Inferior parietal cortex (tissue), 1 donor: Measurements from ENCODE around the gene UST.
A peak's percentile ranks its signal among the peaks of the same experiment; 100 is the strongest.
"Not testable (repeated sequence)": the region's sequence is repeated elsewhere in the genome, so short reads cannot be mapped to it uniquely, and the experiment has no call there.

Experiments
- DNase-seq: peaks from one replicate; pipeline ENCODE4 v3.0.0-alpha.2; 2016; ENCODE audit errors: extremely low spot score

Gene UST

DNA sequence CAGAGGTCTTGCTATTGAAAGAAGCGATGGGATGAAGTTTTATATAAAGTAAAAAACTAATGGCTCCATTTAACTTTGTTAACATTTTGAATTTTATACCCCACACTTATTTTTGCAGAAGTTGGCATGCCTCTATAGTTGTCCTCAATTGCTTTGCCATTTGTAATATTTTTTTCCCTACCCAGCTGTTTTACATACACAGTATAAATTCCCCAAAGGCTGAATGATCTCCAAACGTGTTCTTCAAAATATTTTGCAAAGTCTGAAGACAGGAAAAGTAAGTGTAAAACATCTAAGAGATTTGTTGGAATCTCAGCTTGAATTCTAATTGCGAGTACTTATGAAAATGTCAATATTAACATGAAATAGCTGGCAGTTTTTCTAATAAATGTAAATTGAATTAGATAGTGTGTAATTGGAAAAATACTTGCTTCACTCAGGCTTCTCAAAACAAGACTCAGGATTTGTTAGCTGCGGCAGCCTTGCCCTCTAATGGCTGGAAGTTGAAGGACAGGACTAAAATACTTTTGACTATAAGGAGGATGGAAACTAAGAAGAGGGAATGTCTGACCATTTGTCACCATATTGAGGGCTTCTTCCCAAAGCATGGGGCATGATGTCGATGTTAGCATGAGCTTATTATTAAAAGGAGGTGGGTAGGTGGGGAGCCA is 226.8 kb downstream of the UST start:
- DNase-seq: peak; percentile 46

DNA sequence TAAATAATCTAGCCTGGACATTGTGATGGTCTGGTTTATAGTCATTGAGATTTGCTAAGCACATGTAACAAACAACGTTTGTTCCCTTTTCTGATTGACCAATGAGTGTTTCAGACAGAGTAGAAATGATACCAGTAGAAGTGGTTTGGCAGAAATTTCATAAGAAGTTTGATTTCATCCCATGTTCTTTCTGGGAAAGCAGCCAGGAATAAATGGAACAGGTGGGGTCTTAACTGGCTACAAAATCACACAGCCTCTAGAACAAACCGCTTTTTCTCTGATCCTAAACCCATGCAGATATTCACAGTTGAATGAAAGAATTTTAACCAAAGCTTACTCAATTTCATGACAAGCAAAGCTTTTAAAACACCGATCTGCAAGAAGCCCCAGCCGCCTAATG is 227.5 kb downstream of the UST start:
- no peak for DNase-seq

DNA sequence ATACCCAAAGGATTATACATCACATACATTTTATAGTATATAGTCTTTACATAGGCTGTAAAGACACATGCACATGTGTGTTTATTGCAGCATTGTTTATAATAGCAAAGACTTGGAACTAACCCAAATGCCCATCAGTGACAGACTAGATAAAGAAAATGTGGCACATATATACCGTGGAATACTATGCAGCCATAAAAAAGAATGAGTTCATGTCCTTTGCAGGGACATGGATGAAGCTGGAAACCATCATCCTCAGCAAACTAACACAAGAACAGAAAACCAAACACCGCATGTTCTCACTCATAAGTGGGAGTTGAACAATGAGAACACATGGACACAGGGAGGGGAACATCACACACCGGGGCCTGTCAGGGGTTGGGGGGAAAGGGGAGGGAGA is 231.5 kb downstream of the UST start:
- not testable (repeated sequence) for DNase-seq

GRCh38 chr6:148979014-148979901 is 232.4 kb downstream of the UST start:
- DNase-seq: no peak

DNA sequence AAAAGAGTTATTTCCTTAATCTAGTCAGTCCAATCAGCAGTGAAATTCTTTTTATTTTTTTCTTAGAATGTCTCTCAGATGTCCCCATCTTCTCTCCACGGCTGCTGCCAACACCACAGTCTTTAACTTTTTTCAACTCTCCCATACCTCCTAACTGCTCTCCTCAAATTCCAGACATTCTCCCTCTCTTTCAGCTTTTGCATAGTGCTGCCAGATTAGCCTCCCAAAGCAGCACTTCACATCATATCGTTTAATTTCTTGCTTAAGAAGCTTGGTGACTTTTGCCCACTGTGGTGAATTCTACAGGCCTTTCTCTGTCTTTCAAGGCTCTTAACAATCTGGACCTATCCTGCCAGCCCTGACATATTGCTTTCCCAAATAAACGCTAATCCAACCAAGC is 233.4 kb downstream of the UST start:
- no peak for DNase-seq

- no peak for DNase-seq
These were observed 234.7 kb downstream of the UST start for GRCh38 chr6:148981515-148981914.

- DNase-seq: no peak
These were observed 236.4 kb downstream of the UST start for GRCh38 chr6:148983101-148983761.

DNA sequence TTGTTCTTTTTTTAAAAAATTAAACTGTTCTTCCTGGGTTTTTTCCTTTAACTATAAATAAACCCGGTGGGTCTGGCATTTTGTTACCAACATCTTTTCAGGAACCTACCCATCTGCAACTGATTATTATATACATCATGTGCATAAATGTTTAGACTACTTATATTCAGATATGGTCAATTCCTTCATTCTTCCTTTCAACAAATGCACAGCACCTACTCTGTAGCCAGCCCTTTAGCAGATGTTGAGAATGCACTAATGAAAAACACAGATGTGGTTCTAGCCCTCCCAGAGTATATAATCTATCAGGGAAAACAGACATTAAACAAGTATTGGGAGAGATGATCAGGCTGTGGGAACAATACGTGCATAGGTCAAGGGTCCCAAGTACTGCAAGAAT is 237.1 kb downstream of the UST start:
- DNase-seq: no peak

DNA sequence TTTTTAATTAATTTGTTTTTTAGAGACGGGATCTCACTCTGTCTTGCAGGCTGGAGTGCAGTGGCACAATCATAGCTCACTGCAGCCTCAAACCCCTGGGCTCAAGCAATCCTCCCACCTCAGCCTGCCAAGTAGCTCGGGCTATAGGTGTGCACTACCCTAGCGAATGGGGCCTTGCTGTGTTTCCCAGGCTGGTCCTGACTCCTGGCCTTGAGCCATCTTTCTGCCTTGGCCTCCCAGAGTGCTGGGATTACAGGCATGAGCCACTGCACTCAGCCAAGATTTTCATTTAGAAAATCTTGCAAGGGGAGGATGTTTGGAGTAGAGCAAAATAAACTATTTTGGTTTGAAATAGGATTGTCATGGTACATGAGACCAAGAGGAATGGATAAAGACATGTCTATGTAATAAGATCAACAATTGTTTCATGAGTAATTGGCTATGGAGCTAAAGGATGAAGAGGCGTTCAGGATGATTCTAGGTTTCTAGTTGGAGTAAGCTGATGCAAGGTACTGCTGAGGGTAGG is 237.8 kb downstream of the UST start:
- DNase-seq: no peak

GRCh38 chr6:148985499-148985898 is 238.7 kb downstream of the UST start:
- DNase-seq: no peak

GRCh38 chr6:148986608-148987007 is 239.8 kb downstream of the UST start:
- no peak for DNase-seq

GRCh38 chr6:148987982-148988381 is 241.2 kb downstream of the UST start:
- DNase-seq: no peak

DNA sequence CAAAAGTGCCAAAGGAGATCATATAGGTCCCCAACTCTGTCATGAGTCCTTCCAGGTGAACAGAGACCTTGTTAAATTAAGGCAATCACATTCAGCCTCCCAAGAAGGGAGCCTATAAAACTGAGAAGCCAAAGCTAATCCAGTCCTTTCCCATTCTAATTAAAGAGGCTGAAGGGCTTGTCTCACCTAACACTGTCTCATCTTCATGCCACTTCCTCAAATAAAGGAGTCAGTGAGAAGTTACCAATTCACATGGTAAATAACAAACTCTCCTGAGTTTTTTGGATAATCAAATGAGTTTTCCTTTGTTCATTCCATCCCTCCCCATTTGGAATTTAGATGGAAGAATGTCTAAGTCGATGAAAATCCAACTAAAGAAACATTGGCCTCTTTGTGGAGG is 242.8 kb downstream of the UST start:
- DNase-seq: no peak

- no peak for DNase-seq
These were observed 243.6 kb downstream of the UST start for GRCh38 chr6:148990403-148990802.

GRCh38 chr6:148996815-148997214 is 250.0 kb downstream of the UST start:
- no peak for DNase-seq

DNA sequence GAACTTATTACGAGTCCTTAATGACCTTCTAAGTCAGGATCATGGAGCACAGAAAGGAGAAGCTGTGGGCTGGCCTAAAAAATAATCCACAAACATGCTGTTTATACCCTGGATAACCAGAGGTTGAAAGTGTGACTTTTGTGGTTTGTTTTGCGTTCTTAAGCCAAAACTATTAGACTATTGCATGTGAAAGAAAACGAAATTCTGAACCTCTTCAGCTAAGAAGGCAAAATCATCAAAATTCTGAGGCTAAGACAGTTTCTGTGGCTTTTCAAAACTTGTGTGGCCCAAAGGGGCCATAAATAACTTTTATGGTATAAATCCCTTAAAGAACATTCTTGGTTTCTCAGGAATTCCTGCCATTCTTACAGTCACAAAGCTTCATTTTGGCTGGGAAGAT is 251.0 kb downstream of the UST start:
- no peak for DNase-seq

- no peak for DNase-seq
These were observed 251.9 kb downstream of the UST start for GRCh38 chr6:148998704-148999103.

DNA sequence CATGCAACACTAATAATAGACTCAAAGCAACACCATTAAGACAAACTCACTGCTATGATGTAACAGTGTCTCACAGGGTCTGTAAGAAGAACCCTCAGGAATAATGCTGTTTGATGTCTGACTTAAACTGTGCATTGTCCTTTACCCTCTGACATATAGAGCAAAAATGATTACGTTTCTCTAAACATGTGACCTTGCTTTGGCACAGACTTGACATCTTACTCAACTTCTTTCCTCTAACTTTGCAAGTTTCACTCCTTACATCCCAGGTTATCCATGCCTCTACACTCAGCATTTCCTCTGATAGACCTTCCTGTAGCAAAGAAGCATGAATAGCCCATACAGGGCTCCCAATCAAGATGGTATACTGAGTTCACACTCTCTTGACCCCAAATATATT is 252.7 kb downstream of the UST start:
- DNase-seq: no peak

DNA sequence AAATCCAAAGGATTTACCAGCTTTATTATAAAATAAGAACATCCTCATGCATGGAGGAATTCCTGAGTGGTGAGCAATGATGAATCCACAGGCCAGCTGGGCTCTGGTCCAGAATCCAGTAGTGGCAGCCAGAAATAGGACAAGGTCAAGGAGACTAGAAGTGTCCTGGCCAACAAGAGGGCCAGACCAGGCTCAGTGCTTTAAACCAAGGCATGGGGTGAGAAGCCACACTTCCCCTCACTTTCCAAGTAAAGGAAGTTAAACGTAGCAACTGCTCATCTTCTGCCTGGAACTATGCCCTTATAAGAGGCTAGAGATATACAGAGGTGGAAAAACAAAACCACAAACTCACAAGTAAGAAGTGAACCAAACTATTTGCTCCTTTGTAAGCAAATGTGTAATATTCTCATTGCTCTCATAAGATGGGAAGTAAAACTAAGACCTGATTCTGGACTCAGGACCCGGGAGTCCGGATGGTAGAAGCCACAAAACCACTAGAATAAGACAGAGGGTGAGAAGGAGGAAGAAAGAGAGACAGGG is 253.2 kb downstream of the UST start:
- no peak for DNase-seq

GRCh38 chr6:149001422-149001821 is 254.6 kb downstream of the UST start:
- no peak for DNase-seq

DNA sequence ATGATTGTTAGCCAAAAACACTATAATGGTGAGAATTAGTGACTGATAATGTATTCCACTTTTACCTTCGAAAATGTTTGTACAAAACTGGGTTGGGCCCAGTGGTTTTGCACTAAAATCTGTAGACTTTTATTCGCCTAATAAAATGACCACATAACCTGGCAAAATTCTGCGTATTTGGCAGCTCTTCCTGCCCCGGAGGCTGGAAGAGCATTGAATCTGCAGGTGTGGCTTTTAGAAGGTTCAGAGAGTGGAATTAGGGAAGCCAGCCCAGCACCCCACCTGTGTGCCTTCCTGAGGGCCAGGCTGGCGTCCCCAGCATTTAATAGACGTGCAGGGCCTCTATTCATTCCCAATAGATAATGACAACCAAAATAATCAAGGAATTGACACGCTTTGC is 256.7 kb downstream of the UST start:
- DNase-seq: no peak

GRCh38 chr6:149004664-149005063 is 257.8 kb downstream of the UST start:
- no peak for DNase-seq
